ENCODE data around the gene SHANK3.

DNA sequence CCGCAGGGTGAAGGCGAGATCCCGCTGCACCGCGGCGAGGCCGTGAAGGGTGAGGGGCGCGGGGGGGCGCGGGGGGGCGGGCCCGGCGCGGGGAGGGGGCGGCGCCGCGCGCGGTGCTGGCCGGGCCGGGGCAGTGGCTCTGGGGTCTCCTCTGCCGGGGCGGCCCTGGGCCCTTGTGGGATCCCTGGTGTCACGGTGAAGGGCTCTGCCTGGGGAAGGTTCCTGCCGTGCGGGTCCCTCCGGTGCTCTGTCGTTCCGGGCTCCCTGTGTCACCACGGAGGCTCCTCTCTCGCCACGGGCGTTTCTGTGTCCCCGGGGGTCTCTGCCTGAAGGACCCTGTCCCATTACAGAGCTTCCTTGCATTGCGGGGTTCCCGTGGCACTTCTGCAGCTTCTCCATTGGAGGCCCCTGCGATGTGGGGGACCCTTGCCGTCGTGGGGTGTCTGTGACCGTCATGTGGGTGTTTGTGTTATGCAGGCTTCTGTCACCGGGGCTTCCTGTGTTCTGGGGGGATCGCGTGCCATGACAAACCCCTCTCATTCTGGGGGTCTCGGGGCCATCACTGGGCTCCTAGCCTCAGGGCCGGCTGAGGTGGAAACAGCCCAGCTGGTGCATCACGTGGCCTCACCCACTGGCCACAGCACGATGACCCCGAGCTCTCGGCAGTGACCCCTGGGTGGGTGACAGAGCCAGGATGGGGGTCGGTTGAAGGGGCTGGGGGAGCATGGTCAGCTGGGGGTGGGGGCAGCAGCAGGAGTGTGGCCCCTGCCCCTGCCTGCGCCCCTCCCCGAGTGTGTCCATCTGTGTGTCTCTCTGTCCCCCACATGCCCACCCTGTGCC lies 25.3 kb downstream of the SHANK3 start:
- TF ChIP-seq NFIC (IDR thresholded peaks at IDR 0.05; ENCODE audit: borderline replicate concordance) = no peak
- TF ChIP-seq CHD2 (IDR thresholded peaks at IDR 0.05; ENCODE audit: low read length, partially characterized antibody) = no peak
- no peak for TF ChIP-seq RCOR1 (IDR thresholded peaks at IDR 0.05; ENCODE audit: low read length)
- TF ChIP-seq ZBTB33 (IDR thresholded peaks at IDR 0.05; ENCODE audit: borderline replicate concordance, low read depth) = no peak
- no peak for TF ChIP-seq SMC3 (IDR thresholded peaks at IDR 0.05; ENCODE audit: low read depth, low read length)
- no peak for TF ChIP-seq CTCF (IDR thresholded peaks at IDR 0.05)
- no peak for TF ChIP-seq FOXM1 (IDR thresholded peaks at IDR 0.05; ENCODE audit: low read depth)
- no peak for TF ChIP-seq TAF1 (IDR thresholded peaks at IDR 0.05; ENCODE audit: borderline replicate concordance, low read depth, low read length)
- TF ChIP-seq RAD21 (IDR thresholded peaks at IDR 0.05; ENCODE audit: low read length) = no peak
- no peak for TF ChIP-seq USF2 (IDR thresholded peaks at IDR 0.05; ENCODE audit: borderline replicate concordance, low read depth, low read length)
- no peak for TF ChIP-seq MAX (IDR thresholded peaks at IDR 0.05; ENCODE audit: low read depth)
- no peak for TF ChIP-seq RFX5 (IDR thresholded peaks at IDR 0.05; ENCODE audit: low read length)
- TF ChIP-seq EZH2phosphoT487 (IDR thresholded peaks at IDR 0.05; ENCODE audit: borderline replicate concordance, low read depth) = no peak
